ENCODE results near the gene EVC2.

- TF ChIP-seq GABPA (IDR thresholded peaks at IDR 0.05; ENCODE audit: low read depth) (no peak), CTCF (IDR thresholded peaks at IDR 0.05; ENCODE audit: insufficient read depth, low read length) (no peak), POLR2AphosphoS5 (IDR thresholded peaks at IDR 0.05; ENCODE audit: low read depth) (no peak)
- TF ChIP-seq, protein P1, sequence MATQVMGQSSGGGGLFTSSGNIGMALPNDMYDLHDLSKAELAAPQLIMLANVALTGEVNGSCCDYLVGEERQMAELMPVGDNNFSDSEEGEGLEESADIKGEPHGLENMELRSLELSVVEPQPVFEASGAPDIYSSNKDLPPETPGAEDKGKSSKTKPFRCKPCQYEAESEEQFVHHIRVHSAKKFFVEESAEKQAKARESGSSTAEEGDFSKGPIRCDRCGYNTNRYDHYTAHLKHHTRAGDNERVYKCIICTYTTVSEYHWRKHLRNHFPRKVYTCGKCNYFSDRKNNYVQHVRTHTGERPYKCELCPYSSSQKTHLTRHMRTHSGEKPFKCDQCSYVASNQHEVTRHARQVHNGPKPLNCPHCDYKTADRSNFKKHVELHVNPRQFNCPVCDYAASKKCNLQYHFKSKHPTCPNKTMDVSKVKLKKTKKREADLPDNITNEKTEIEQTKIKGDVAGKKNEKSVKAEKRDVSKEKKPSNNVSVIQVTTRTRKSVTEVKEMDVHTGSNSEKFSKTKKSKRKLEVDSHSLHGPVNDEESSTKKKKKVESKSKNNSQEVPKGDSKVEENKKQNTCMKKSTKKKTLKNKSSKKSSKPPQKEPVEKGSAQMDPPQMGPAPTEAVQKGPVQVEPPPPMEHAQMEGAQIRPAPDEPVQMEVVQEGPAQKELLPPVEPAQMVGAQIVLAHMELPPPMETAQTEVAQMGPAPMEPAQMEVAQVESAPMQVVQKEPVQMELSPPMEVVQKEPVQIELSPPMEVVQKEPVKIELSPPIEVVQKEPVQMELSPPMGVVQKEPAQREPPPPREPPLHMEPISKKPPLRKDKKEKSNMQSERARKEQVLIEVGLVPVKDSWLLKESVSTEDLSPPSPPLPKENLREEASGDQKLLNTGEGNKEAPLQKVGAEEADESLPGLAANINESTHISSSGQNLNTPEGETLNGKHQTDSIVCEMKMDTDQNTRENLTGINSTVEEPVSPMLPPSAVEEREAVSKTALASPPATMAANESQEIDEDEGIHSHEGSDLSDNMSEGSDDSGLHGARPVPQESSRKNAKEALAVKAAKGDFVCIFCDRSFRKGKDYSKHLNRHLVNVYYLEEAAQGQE (IDR thresholded peaks at IDR 0.05; ENCODE audit: insufficient replicate concordance, low read depth), result no peak
Observed at GRCh38 chr4:5756271-5756670, 47.9 kb upstream of the EVC2 start.

Data from HL-60 (cell line).